ENCODE results near the gene MTA1. TPM values are rescaled to one million over a fixed set of nuclear protein-coding genes. Genes with fewer than 3 reads are reported as not detected.

The MTA1 gene
- total RNA-seq, 1 donor from 2014 or later = 192 TPM

GRCh38 chr14:105503935-105504692 lies 84.5 kb downstream of the MTA1 start:
- no peak for DNase-seq
- Histone ChIP-seq H3K36me3 (peaks cover under 1% of the 10 kb centered on the region), H3K4me1 (no peaks in the 10 kb centered on the region), H3K9me3 (replicated peaks) (no peaks in the 10 kb centered on the region), H3K4me3 (no peak overlapping the region), H3K27me3 (ENCODE audit: low read depth) (peaks cover 20% of the 10 kb centered on the region), H3K27ac (replicated peaks) (no peak overlapping the region)
- intact Hi-C loops (cut with micrococcal nuclease) = no loop called here
- no peak for TF ChIP-seq CTCF (IDR thresholded peaks at IDR 0.05; ENCODE audit: borderline replicate concordance)

- Histone ChIP-seq H3K4me3 (no peak overlapping the region), H3K27ac (replicated peaks) (no peak overlapping the region), H3K4me1 (no peaks in the 10 kb centered on the region), H3K27me3 (ENCODE audit: low read depth) (peaks cover 30% of the 10 kb centered on the region), H3K9me3 (replicated peaks) (no peaks in the 10 kb centered on the region), H3K36me3 (no peaks in the 10 kb centered on the region)
- intact Hi-C loops (cut with micrococcal nuclease) = no loop called here
- no peak for TF ChIP-seq CTCF (IDR thresholded peaks at IDR 0.05; ENCODE audit: borderline replicate concordance)
- DNase-seq = no peak
Observed at GRCh38 chr14:105505101-105505500, 85.5 kb downstream of the MTA1 start.

- Histone ChIP-seq H3K4me3 (no peak overlapping the region), H3K27me3 (ENCODE audit: low read depth) (peaks cover 52% of the 10 kb centered on the region), H3K27ac (replicated peaks) (no peak overlapping the region), H3K9me3 (replicated peaks) (no peaks in the 10 kb centered on the region), H3K4me1 (no peaks in the 10 kb centered on the region), H3K36me3 (no peaks in the 10 kb centered on the region)
- intact Hi-C loops (cut with micrococcal nuclease) = no loop called here
- DNase-seq = no peak
- TF ChIP-seq CTCF (IDR thresholded peaks at IDR 0.05; ENCODE audit: borderline replicate concordance) = no peak
Observed at GRCh38 chr14:105507247-105507646, 87.6 kb downstream of the MTA1 start.

GRCh38 chr14:105508069-105508468 lies 88.4 kb downstream of the MTA1 start:
- no peak for TF ChIP-seq CTCF (IDR thresholded peaks at IDR 0.05; ENCODE audit: borderline replicate concordance)
- H3K4me3 ChIP-seq = no peak overlapping the region
- no peaks in the 10 kb centered on the region for H3K9me3 ChIP-seq (replicated peaks)
- DNase-seq = no peak
- no peaks in the 10 kb centered on the region for H3K36me3 ChIP-seq
- intact Hi-C loops (cut with micrococcal nuclease) = no loop called here
- H3K4me1 ChIP-seq = no peaks in the 10 kb centered on the region
- H3K27me3 ChIP-seq (ENCODE audit: low read depth) = peaks cover 60% of the 10 kb centered on the region
- no peak overlapping the region for H3K27ac ChIP-seq (replicated peaks)

GRCh38 chr14:105508601-105509000 lies 89.0 kb downstream of the MTA1 start:
- Histone ChIP-seq H3K36me3 (no peaks in the 10 kb centered on the region), H3K27ac (replicated peaks) (no peak overlapping the region), H3K4me1 (no peaks in the 10 kb centered on the region), H3K4me3 (no peak overlapping the region), H3K27me3 (ENCODE audit: low read depth) (peaks cover 65% of the 10 kb centered on the region), H3K9me3 (replicated peaks) (no peaks in the 10 kb centered on the region)
- intact Hi-C loops (cut with micrococcal nuclease) = no loop called here
- no peak for DNase-seq
- no peak for TF ChIP-seq CTCF (IDR thresholded peaks at IDR 0.05; ENCODE audit: borderline replicate concordance)

Data from left ventricle myocardium inferior (tissue), 1 donor.